Hepatocyte (in vitro differentiated cells): ENCODE measurements around the gene SMIM1. TPM values are rescaled to one million over a fixed set of nuclear protein-coding genes. Genes with fewer than 3 reads are reported as not detected.
A peak's percentile ranks its signal among the peaks of the same experiment; 100 is the strongest.

ENCODE experiments used
- DNase-seq: peaks from one replicate; pipeline ENCODE4 v3.0.0-alpha.2; 2016; ENCODE audit warnings: low spot score
- H2AFZ ChIP-seq: fragments of 200-600 bp; sonication (generic); 2 replicates; pipeline ENCODE4 v1.6.0; 2016; ENCODE audit warnings: antibody characterized with exemption, mild to moderate bottlenecking
- H3K27ac ChIP-seq: fragments of 200-600 bp; sonication (generic); 2 replicates; pipeline ENCODE4 v1.5.1; 2016; ENCODE audit warnings: mild to moderate bottlenecking
- H3K27me3 ChIP-seq: fragments of 200-600 bp; sonication (generic); 2 replicates; pipeline ENCODE4 v1.6.1; 2016
- H3K36me3 ChIP-seq: fragments of 200-600 bp; sonication (generic); replicated peaks from 2 replicates; pipeline ENCODE4 v1.5.1; 2016; ENCODE audit warnings: low read depth; ENCODE audit not compliant: insufficient read depth
- H3K4me1 ChIP-seq: fragments of 200-600 bp; sonication (generic); 2 replicates; pipeline ENCODE4 v1.5.1; 2016; ENCODE audit warnings: mild to moderate bottlenecking, moderate library complexity; ENCODE audit not compliant: insufficient read depth
- H3K4me2 ChIP-seq: fragments of 200-600 bp; sonication (generic); 2 replicates; pipeline ENCODE4 v1.6.0; 2016
- H3K4me3 ChIP-seq: fragments of 200-600 bp; sonication (generic); 2 replicates; pipeline ENCODE4 v1.5.1; 2016; ENCODE audit warnings: mild to moderate bottlenecking
- H3K79me2 ChIP-seq: fragments of 200-600 bp; sonication (generic); 2 replicates; pipeline ENCODE4 v1.6.0; 2017; ENCODE audit warnings: mild to moderate bottlenecking
- H3K9me2 ChIP-seq: fragments of 200-600 bp; sonication (generic); replicated peaks from 2 replicates; pipeline ENCODE4 v1.6.0; 2017; ENCODE audit warnings: mild to moderate bottlenecking; ENCODE audit not compliant: insufficient read depth
- H3K9me3 ChIP-seq: fragments of 200-600 bp; sonication (generic); 2 replicates; pipeline ENCODE4 v1.5.1; 2016; ENCODE audit warnings: low read depth, mild to moderate bottlenecking
- H4K20me1 ChIP-seq: fragments of 200-600 bp; sonication (generic); 2 replicates; pipeline ENCODE4 v1.6.0; 2016; ENCODE audit warnings: mild to moderate bottlenecking; ENCODE audit not compliant: insufficient read depth, poor library complexity, severe bottlenecking
- EZH2 ChIP-seq: fragments of 200-600 bp; sonication (generic); IDR thresholded peaks from 2 replicates; pipeline ENCODE4 v1.6.1; 2016; ENCODE audit warnings: antibody characterized with exemption, mild to moderate bottlenecking, borderline replicate concordance
- EZH2phosphoT487 ChIP-seq: fragments of 200-600 bp; sonication (generic); IDR thresholded peaks from one replicate; pipeline ENCODE4 v1.6.1; 2018; ENCODE audit warnings: antibody characterized with exemption, mild to moderate bottlenecking, low read depth, moderate library complexity; ENCODE audit not compliant: unreplicated experiment, severe bottlenecking
- WGBS: methylation state at CpG from one replicate; pipeline ENCODE4 v1.1.6; 2016; ENCODE audit warnings: low lambda C conversion rate; ENCODE audit errors: missing lambda C conversion rate; 5-methylcytosine and 5-hydroxymethylcytosine counted together
- polyA plus RNA-seq: library from polyadenylated mRNA; unstranded; fragments of >200 nt; fragmentation: Nextera tagmentation; extraction: Ambion mirVana; gene quantifications from 2 replicates; pipeline ENCODE4 v1.2.1, GENCODE V29; 2016
- total RNA-seq: library from RNA; depleted of rRNA; stranded (reverse); fragments of >200 nt; gene quantifications from 2 replicates; pipeline ENCODE4 v1.2.3, GENCODE V29; 2014
- TF ChIP-seq, protein P1 (sequence below): fragments of 200-600 bp; sonication (generic); IDR thresholded peaks from 2 replicates; pipeline ENCODE4 v1.5.1; 2016; ENCODE audit warnings: antibody characterized with exemption, mild to moderate bottlenecking; ENCODE audit not compliant: poor library complexity

SMIM1 gene
- total and polyA plus RNA-seq, 2 experiments from 2014 or later = 21.0 to 118 TPM

DNA sequence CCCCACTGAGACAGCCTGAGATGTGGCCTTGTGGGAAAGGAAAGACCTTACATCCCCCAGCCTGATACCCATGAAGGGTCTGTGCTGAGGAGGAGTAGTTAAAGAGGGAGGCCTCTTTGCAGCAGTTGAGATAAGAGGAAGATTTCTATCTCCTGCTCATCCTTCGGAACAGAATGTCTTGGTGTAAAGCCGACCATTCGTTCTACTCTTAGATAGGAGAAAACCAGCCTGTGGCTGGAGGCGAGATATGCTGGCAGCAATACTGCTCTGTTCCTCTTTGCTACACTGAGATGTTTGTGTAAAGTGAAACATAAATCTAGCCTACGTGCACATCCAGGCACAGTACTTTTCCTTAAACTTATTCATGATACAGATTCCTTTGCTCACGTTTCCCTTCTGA is 21.8 kb upstream of the SMIM1 start:
- no peaks in the 10 kb centered on the region for H3K9me2 ChIP-seq
- 42% methylated on average over 6 of the region's 6 CpGs for WGBS
- H3K27ac ChIP-seq = peak overlapping the region; percentile 58
- no peaks in the 10 kb centered on the region for H4K20me1 ChIP-seq
- no peak for DNase-seq
- peak overlapping the region; percentile 62 for H3K4me2 ChIP-seq
- H3K9me3 ChIP-seq = no peaks in the 10 kb centered on the region
- peaks cover 9% of the 10 kb centered on the region for H3K79me2 ChIP-seq
- no peak overlapping the region for H3K4me3 ChIP-seq
- no peaks in the 10 kb centered on the region for H3K36me3 ChIP-seq
- TF ChIP-seq EZH2phosphoT487 = no peak
- TF ChIP-seq, protein P1, sequence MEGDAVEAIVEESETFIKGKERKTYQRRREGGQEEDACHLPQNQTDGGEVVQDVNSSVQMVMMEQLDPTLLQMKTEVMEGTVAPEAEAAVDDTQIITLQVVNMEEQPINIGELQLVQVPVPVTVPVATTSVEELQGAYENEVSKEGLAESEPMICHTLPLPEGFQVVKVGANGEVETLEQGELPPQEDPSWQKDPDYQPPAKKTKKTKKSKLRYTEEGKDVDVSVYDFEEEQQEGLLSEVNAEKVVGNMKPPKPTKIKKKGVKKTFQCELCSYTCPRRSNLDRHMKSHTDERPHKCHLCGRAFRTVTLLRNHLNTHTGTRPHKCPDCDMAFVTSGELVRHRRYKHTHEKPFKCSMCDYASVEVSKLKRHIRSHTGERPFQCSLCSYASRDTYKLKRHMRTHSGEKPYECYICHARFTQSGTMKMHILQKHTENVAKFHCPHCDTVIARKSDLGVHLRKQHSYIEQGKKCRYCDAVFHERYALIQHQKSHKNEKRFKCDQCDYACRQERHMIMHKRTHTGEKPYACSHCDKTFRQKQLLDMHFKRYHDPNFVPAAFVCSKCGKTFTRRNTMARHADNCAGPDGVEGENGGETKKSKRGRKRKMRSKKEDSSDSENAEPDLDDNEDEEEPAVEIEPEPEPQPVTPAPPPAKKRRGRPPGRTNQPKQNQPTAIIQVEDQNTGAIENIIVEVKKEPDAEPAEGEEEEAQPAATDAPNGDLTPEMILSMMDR = no peak
- TF ChIP-seq EZH2 = no peak
- no peak overlapping the region for H2AFZ ChIP-seq
- H3K27me3 ChIP-seq = no peaks in the 10 kb centered on the region
- H3K4me1 ChIP-seq = peaks cover 6% of the 10 kb centered on the region

- H3K4me1 ChIP-seq = peaks cover 6% of the 10 kb centered on the region
- DNase-seq = no peak
- peak within 1 kb of the TSS; percentile 58 for H3K27ac ChIP-seq
- H4K20me1 ChIP-seq = no peaks in the 10 kb centered on the region
- TF ChIP-seq EZH2 (no peak), EZH2phosphoT487 (no peak)
- TF ChIP-seq, protein P1 = no peak
- H3K27me3 ChIP-seq = no peaks in the 10 kb centered on the region
- no peaks in the 10 kb centered on the region for H3K36me3 ChIP-seq
- H3K79me2 ChIP-seq = no peaks in the 10 kb centered on the region
- H3K9me2 ChIP-seq = no peaks in the 10 kb centered on the region
- H3K9me3 ChIP-seq = no peaks in the 10 kb centered on the region
- H3K4me3 ChIP-seq = no peak within 1 kb of the TSS
- 91% methylated on average over 17 of the region's 17 CpGs for WGBS
- peak within 1 kb of the TSS; percentile 62 for H3K4me2 ChIP-seq
- no peak within 1 kb of the TSS for H2AFZ ChIP-seq
Measured at GRCh38 chr1:3752400-3752945, 20.1 kb upstream of the SMIM1 start, which contains the start of gene CCDC27. Gene CCDC27, plus strand, starts transcription at chr1:3752450. Its CDS starts 32 bp downstream, at chr1:3752482.

- no peak for DNase-seq
- Histone ChIP-seq H3K27me3 (no peaks in the 10 kb centered on the region), H3K9me3 (no peaks in the 10 kb centered on the region), H2AFZ (no peak overlapping the region), H3K4me3 (no peak overlapping the region), H3K4me1 (peaks cover 6% of the 10 kb centered on the region), H3K27ac (no peak overlapping the region), H3K79me2 (no peaks in the 10 kb centered on the region), H3K4me2 (no peak overlapping the region), H3K9me2 (no peaks in the 10 kb centered on the region), H3K36me3 (no peaks in the 10 kb centered on the region), H4K20me1 (no peaks in the 10 kb centered on the region)
- 93% methylated on average over 19 of the region's 20 CpGs for WGBS
- TF ChIP-seq, protein P1 = no peak
- TF ChIP-seq EZH2 (no peak), EZH2phosphoT487 (no peak)
Measured at GRCh38 chr1:3753656-3754454, 18.7 kb upstream of the SMIM1 start.
